GM12878 (cell line): Measurements from ENCODE around the gene PGRMC1. TPM values are rescaled to one million over a fixed set of nuclear protein-coding genes. Genes with fewer than 3 reads are reported as not detected.

Experiments used
- ATAC-seq: fragments of 200-7000 bp; cut with Tn5 transposase; 3 replicates; pipeline ENCODE4 v1.9.1; 2020; ENCODE audit warnings: mild to moderate bottlenecking, moderate library complexity
- BruUV-seq: library from RNA; stranded (reverse); fragments of 400-500 nt; replicated peaks from 2 replicates; lab custom pipeline; 2021; lab: Mats Ljungman, UMichigan
- CTCF ChIA-PET: fragments of 300-600 bp; sonication (Branson Sonifier 250); formaldehyde crosslinking; extraction: SDS; loops from one replicate; lab custom pipeline; 2021; ENCODE audit warnings: inconsistent platforms; lab: Yijun Ruan, JAX
- POLR2A ChIA-PET: fragments of 350-600 bp; formaldehyde crosslinking; extraction: SDS; loops from one replicate; lab custom pipeline; 2021; ENCODE audit warnings: inconsistent platforms; lab: Charles Lee
- RAD21 ChIA-PET: fragments of 300-600 bp; sonication (Branson Sonifier 250); formaldehyde crosslinking; loops from one replicate; lab custom pipeline; 2023; ENCODE audit warnings: antibody characterized with exemption; ENCODE audit not compliant: unreplicated experiment; lab: Charles Lee
- SMC1A ChIA-PET: fragments of 300-600 bp; sonication (Branson Sonifier 250); formaldehyde crosslinking; loops from one replicate; lab custom pipeline; 2023; ENCODE audit not compliant: unreplicated experiment, uncharacterized antibody; lab: Charles Lee
- DNase-seq: peaks from one replicate; pipeline ENCODE4 v3.0.0-alpha.2; 2011; ENCODE audit warnings: low read depth, low spot score
- FAIRE-seq: peaks from 3 replicates; lab custom pipeline; 2011; peaks lifted over from hg19 to GRCh38; lab: Jason Lieb, UNC
- H2AFZ ChIP-seq: 2 replicates; pipeline ENCODE4 v1.6.0; 2011; ENCODE audit warnings: low read depth, low read length, control low read depth; ENCODE audit not compliant: control insufficient read depth
- H3K27ac ChIP-seq: 2 replicates; pipeline ENCODE4 v1.5.1; 2011; ENCODE audit warnings: control low read depth; ENCODE audit not compliant: control insufficient read depth, insufficient read depth
- H3K27me3 ChIP-seq, 2 experiments: replicated peaks in 1 of 2; 2 replicates each; pipeline versions ENCODE4 v1.6.0 to v1.6.1; 2011; ENCODE audit warnings: low read length in 1 of 2; ENCODE audit not compliant: control insufficient read depth in 2 of 2, insufficient read depth in 2 of 2
- H3K36me3 ChIP-seq, 2 experiments: 2 replicates each; pipeline ENCODE4 v1.5.1; 2011; ENCODE audit warnings: low read length in 1 of 2; ENCODE audit not compliant: control insufficient read depth in 2 of 2, insufficient read depth in 2 of 2
- H3K4me1 ChIP-seq: 2 replicates; pipeline ENCODE4 v1.6.1; 2011; ENCODE audit warnings: mild to moderate bottlenecking, low read length, moderate library complexity, mixed read lengths; ENCODE audit not compliant: control insufficient read depth, insufficient read depth
- H3K4me2 ChIP-seq: 2 replicates; pipeline ENCODE4 v1.6.0; 2011; ENCODE audit warnings: control low read depth; ENCODE audit not compliant: control insufficient read depth, insufficient read depth
- H3K4me3 ChIP-seq: fragments of 200-600 bp; sonication (generic); 2 replicates; pipeline ENCODE4 v1.5.1; 2016
- H3K79me2 ChIP-seq: 2 replicates; pipeline ENCODE4 v1.6.0; 2011; ENCODE audit warnings: low read length; ENCODE audit not compliant: control insufficient read depth, insufficient read depth
- H3K9ac ChIP-seq: 2 replicates; pipeline ENCODE4 v1.8.0; 2011; ENCODE audit warnings: low read length, control low read depth, mixed read lengths; ENCODE audit not compliant: control insufficient read depth, insufficient read depth
- H3K9me3 ChIP-seq: replicated peaks from 3 replicates; pipeline ENCODE4 v1.5.1; 2011; ENCODE audit warnings: mild to moderate bottlenecking, low read length; ENCODE audit not compliant: control insufficient read depth, insufficient read depth
- H4K20me1 ChIP-seq: 2 replicates; pipeline ENCODE4 v1.6.0; 2011; ENCODE audit not compliant: control insufficient read depth, insufficient read depth
- JUND ChIP-seq: IDR thresholded peaks from 2 replicates; pipeline ENCODE4 v1.6.1; 2012; ENCODE audit warnings: low read depth, mild to moderate bottlenecking, low read length, improper control_type of control experiment, moderate library complexity
- KAT2A ChIP-seq: conservative IDR thresholded peaks from 2 replicates; pipeline ENCODE4 v1.6.1; 2011; ENCODE audit warnings: low read depth, low read length; ENCODE audit not compliant: control insufficient read depth
- MEF2B ChIP-seq: fragments of 450-650 bp; IDR thresholded peaks from 2 replicates; pipeline ENCODE4 v1.6.1; 2018; ENCODE audit warnings: mild to moderate bottlenecking, moderate library complexity; ENCODE audit not compliant: partially characterized antibody, poor library complexity, severe bottlenecking
- PAX5 ChIP-seq: IDR thresholded peaks from 2 replicates; pipeline ENCODE4 v1.6.1; 2011; ENCODE audit warnings: low read depth, low read length, borderline replicate concordance
- PAX8 ChIP-seq: fragments of 450-650 bp; IDR thresholded peaks from 2 replicates; pipeline ENCODE4 v1.6.1; 2017; ENCODE audit warnings: mild to moderate bottlenecking, moderate library complexity
- PML ChIP-seq: IDR thresholded peaks from 2 replicates; pipeline ENCODE4 v1.6.1; 2012; ENCODE audit warnings: low read length, inconsistent platforms
- SIX5 ChIP-seq: IDR thresholded peaks from 2 replicates; pipeline ENCODE4 v1.6.1; 2011; ENCODE audit warnings: mild to moderate bottlenecking, low read depth, low read length, moderate library complexity; ENCODE audit not compliant: severe bottlenecking
- SUZ12 ChIP-seq: fragments of 200-600 bp; sonication (generic); IDR thresholded peaks from one replicate; pipeline ENCODE4 v1.6.1; 2018; ENCODE audit warnings: antibody characterized with exemption, mild to moderate bottlenecking; ENCODE audit not compliant: unreplicated experiment
- ZNF622 ChIP-seq: fragments of 450-650 bp; IDR thresholded peaks from 2 replicates; pipeline ENCODE4 v1.6.1; 2017; ENCODE audit warnings: mild to moderate bottlenecking, inconsistent platforms
- ZSCAN29 ChIP-seq: fragments of 450-650 bp; IDR thresholded peaks from 2 replicates; pipeline ENCODE4 v1.6.1; 2017; ENCODE audit warnings: mild to moderate bottlenecking, moderate library complexity
- WGBS: methylation state at CpG from one replicate; pipeline ENCODE4 v1.1.6; 2016; ENCODE audit warnings: low lambda C conversion rate; ENCODE audit not compliant: insufficient replicate concordance, insufficient coverage; ENCODE audit errors: missing lambda C conversion rate; 5-methylcytosine and 5-hydroxymethylcytosine counted together
- in situ Hi-C: fragments of 300-500 bp; cut with MboI; formaldehyde crosslinking; loops from 9 replicates; pipeline ENCODE4 v1.14.3; 2018; ENCODE audit warnings: mixed read lengths
- intact Hi-C: fragments of 100-400 bp; cut with micrococcal nuclease; formaldehyde crosslinking; loops from one replicate; pipeline ENCODE4 v1.14.2; 2022; ENCODE audit not compliant: unreplicated experiment
- polyA plus RNA-seq, 11 experiments: library from polyadenylated mRNA; depleted of rRNA in 4 of 11; unstranded in 6 of 11; stranded (reverse) in 5 of 11; fragments of >200 nt; fragmentation: Nextera tagmentation in 4 of 11; fragmentation: Illumina TruSeq in 1 of 11; extraction: Ambion mirVana in 4 of 11; extraction: Trizol in 1 of 11; gene quantifications; 1 replicate in 1 of 11; 2 replicates in 10 of 11; pipeline versions ENCODE4 v1.2.1 to v1.2.3, GENCODE V29; 2011 to 2016; ENCODE audit warnings: inconsistent platforms in 2 of 11, missing spikeins in 2 of 11, low read depth in 1 of 11
- total RNA-seq, 4 experiments: library from RNA; depleted of rRNA in 3 of 4; stranded (reverse); fragments of >200 nt in 3 of 4; fragmentation: Illumina TruSeq in 1 of 4; extraction: Trizol in 1 of 4; gene quantifications; 2 replicates each; pipeline versions ENCODE4 v1.2.1 to v1.2.3, GENCODE V29; 2013 to 2021
- TF ChIP-seq, protein P1 (sequence below): fragments of 450-650 bp; IDR thresholded peaks from 2 replicates; pipeline ENCODE4 v1.6.1; 2018; ENCODE audit warnings: mild to moderate bottlenecking, low read depth, moderate library complexity; ENCODE audit not compliant: partially characterized antibody
- TF ChIP-seq, protein P2 (sequence below): IDR thresholded peaks from 2 replicates; pipeline ENCODE4 v1.6.1; 2012; ENCODE audit warnings: low read depth, low read length, improper control_type of control experiment
- TF ChIP-seq, protein P3 (sequence below): IDR thresholded peaks from 2 replicates; pipeline ENCODE4 v1.6.1; 2012; ENCODE audit warnings: improper control_type of control experiment, low read depth, low read length; ENCODE audit not compliant: insufficient replicate concordance

Gene PGRMC1
- total and polyA plus RNA-seq, 10 of the 15 experiments (the other 5 are each of a cell fraction or from before 2014, with no cell fraction given), result 13.6 to 60.9 (median 43.3) TPM

DNA sequence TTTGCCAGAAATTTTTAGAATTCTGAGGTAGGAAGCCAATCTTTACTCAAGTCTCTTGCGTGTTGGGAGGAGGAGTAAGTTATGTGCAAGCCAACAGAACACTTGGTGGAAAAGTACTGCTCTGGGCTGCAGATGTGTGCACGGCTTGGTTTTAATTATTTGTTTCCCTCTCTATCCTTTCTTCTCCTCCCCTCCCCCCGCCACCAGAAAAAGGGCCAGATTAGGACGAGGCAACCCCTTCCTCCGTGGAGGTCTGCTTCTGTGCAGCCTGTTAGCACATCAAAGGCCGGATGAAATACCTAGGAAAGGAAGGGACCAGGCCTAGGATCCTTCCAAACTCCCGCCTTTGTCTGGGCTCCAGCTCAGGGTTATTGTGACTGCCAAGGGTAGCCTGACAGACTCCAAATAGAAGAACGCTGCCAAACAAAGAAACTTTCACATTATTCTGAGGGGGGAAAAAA is 1.0 kb upstream of the PGRMC1 start:
- Histone ChIP-seq H3K36me3 (no peaks in the 10 kb centered on the region), H4K20me1 (no peaks in the 10 kb centered on the region), H3K4me3 (no peak overlapping the region), H3K79me2 (peaks cover 26% of the 10 kb centered on the region), H3K27me3 (peaks cover 0 to 2% of the 10 kb centered on the region in 2 experiments; a peak in 1 of 4 replicates), H3K4me2 (no peak overlapping the region), H3K9ac (no peak overlapping the region), H3K9me3 (no peaks in the 10 kb centered on the region), H2AFZ (no peak overlapping the region), H3K4me1 (no peaks in the 10 kb centered on the region), H3K27ac (no peak overlapping the region)
- in situ Hi-C loops (no loop called here), intact Hi-C loops (no loop called here)
- BruUV-seq, result no TSS peak
- ChIA-PET SMC1A (no interaction called here), CTCF (no interaction called here), POLR2A (interaction anchor here (0.5 kb wide), 1 partner anchor 316 kb away, joined by 4 read pairs; no protein-coding TSS in a partner anchor), RAD21 (no interaction called here)
- no peak for FAIRE-seq
- no peak for DNase-seq
- 65% methylated on average over 5 of the region's 8 CpGs for WGBS
- ATAC-seq, result no peak
- TF ChIP-seq PML (no peak), PAX5 (no peak), KAT2A (no peak), PAX8 (no peak), JUND (no peak), MEF2B (no peak), SIX5 (no peak), SUZ12 (no peak), ZNF622 (no peak), ZSCAN29 (no peak)
- TF ChIP-seq, protein P1, sequence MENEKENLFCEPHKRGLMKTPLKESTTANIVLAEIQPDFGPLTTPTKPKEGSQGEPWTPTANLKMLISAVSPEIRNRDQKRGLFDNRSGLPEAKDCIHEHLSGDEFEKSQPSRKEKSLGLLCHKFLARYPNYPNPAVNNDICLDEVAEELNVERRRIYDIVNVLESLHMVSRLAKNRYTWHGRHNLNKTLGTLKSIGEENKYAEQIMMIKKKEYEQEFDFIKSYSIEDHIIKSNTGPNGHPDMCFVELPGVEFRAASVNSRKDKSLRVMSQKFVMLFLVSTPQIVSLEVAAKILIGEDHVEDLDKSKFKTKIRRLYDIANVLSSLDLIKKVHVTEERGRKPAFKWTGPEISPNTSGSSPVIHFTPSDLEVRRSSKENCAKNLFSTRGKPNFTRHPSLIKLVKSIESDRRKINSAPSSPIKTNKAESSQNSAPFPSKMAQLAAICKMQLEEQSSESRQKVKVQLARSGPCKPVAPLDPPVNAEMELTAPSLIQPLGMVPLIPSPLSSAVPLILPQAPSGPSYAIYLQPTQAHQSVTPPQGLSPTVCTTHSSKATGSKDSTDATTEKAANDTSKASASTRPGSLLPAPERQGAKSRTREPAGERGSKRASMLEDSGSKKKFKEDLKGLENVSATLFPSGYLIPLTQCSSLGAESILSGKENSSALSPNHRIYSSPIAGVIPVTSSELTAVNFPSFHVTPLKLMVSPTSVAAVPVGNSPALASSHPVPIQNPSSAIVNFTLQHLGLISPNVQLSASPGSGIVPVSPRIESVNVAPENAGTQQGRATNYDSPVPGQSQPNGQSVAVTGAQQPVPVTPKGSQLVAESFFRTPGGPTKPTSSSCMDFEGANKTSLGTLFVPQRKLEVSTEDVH, result no peak
- TF ChIP-seq, protein P2, sequence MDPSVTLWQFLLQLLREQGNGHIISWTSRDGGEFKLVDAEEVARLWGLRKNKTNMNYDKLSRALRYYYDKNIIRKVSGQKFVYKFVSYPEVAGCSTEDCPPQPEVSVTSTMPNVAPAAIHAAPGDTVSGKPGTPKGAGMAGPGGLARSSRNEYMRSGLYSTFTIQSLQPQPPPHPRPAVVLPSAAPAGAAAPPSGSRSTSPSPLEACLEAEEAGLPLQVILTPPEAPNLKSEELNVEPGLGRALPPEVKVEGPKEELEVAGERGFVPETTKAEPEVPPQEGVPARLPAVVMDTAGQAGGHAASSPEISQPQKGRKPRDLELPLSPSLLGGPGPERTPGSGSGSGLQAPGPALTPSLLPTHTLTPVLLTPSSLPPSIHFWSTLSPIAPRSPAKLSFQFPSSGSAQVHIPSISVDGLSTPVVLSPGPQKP, result no peak
- TF ChIP-seq, protein P3, sequence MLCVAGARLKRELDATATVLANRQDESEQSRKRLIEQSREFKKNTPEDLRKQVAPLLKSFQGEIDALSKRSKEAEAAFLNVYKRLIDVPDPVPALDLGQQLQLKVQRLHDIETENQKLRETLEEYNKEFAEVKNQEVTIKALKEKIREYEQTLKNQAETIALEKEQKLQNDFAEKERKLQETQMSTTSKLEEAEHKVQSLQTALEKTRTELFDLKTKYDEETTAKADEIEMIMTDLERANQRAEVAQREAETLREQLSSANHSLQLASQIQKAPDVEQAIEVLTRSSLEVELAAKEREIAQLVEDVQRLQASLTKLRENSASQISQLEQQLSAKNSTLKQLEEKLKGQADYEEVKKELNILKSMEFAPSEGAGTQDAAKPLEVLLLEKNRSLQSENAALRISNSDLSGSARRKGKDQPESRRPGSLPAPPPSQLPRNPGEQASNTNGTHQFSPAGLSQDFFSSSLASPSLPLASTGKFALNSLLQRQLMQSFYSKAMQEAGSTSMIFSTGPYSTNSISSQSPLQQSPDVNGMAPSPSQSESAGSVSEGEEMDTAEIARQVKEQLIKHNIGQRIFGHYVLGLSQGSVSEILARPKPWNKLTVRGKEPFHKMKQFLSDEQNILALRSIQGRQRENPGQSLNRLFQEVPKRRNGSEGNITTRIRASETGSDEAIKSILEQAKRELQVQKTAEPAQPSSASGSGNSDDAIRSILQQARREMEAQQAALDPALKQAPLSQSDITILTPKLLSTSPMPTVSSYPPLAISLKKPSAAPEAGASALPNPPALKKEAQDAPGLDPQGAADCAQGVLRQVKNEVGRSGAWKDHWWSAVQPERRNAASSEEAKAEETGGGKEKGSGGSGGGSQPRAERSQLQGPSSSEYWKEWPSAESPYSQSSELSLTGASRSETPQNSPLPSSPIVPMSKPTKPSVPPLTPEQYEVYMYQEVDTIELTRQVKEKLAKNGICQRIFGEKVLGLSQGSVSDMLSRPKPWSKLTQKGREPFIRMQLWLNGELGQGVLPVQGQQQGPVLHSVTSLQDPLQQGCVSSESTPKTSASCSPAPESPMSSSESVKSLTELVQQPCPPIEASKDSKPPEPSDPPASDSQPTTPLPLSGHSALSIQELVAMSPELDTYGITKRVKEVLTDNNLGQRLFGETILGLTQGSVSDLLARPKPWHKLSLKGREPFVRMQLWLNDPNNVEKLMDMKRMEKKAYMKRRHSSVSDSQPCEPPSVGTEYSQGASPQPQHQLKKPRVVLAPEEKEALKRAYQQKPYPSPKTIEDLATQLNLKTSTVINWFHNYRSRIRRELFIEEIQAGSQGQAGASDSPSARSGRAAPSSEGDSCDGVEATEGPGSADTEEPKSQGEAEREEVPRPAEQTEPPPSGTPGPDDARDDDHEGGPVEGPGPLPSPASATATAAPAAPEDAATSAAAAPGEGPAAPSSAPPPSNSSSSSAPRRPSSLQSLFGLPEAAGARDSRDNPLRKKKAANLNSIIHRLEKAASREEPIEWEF, result no peak
